HEK293 (cell line): ENCODE results near the gene RHOV.
A peak's percentile ranks its signal among the peaks of the same experiment; 100 is the strongest.

Experiments
- ATF2 ChIP-seq: fragments of 450-650 bp; formaldehyde crosslinking; IDR thresholded peaks from 2 replicates; pipeline ENCODE4 v1.5.1; 2016; ENCODE audit warnings: missing biosample characterization, missing genetic modification characterization, low read depth
- ELK4 ChIP-seq: IDR thresholded peaks from 2 replicates; pipeline ENCODE4 v1.6.1; 2011; ENCODE audit warnings: mild to moderate bottlenecking, low read depth, low read length, borderline replicate concordance
- HOXC10 ChIP-seq: sonication (generic); formaldehyde crosslinking; IDR thresholded peaks from 2 replicates; pipeline ENCODE4 v1.8.1; 2023; ENCODE audit warnings: mild to moderate bottlenecking, missing genetic modification reagents
- INSM2 ChIP-seq: fragments of 450-650 bp; formaldehyde crosslinking; IDR thresholded peaks from 2 replicates; pipeline ENCODE4 v1.5.1; 2016; ENCODE audit warnings: missing biosample characterization, missing genetic modification characterization
- OVOL3 ChIP-seq: fragments of 450-650 bp; formaldehyde crosslinking; IDR thresholded peaks from 2 replicates; pipeline ENCODE4 v1.5.1; 2016; ENCODE audit warnings: missing biosample characterization, missing genetic modification characterization
- PATZ1 ChIP-seq: fragments of 450-650 bp; formaldehyde crosslinking; IDR thresholded peaks from 2 replicates; pipeline ENCODE4 v1.5.1; 2016; ENCODE audit warnings: missing biosample characterization, missing genetic modification characterization
- SCRT1 ChIP-seq: fragments of 450-650 bp; formaldehyde crosslinking; IDR thresholded peaks from 2 replicates; pipeline ENCODE4 v1.5.1; 2016; ENCODE audit warnings: missing biosample characterization, missing genetic modification characterization, borderline replicate concordance
- SP2 ChIP-seq: fragments of 450-650 bp; formaldehyde crosslinking; IDR thresholded peaks from 2 replicates; pipeline ENCODE4 v1.5.1; 2016; ENCODE audit warnings: missing biosample characterization, missing genetic modification characterization
- SP3 ChIP-seq: fragments of 450-650 bp; formaldehyde crosslinking; IDR thresholded peaks from 2 replicates; pipeline ENCODE4 v1.5.1; 2016; ENCODE audit warnings: missing biosample characterization, missing genetic modification characterization
- WT1 ChIP-seq: fragments of 450-650 bp; formaldehyde crosslinking; IDR thresholded peaks from 2 replicates; pipeline ENCODE4 v1.5.1; 2016; ENCODE audit warnings: missing biosample characterization, missing genetic modification characterization
- ZFP3 ChIP-seq: fragments of 450-650 bp; formaldehyde crosslinking; IDR thresholded peaks from 2 replicates; pipeline ENCODE4 v1.5.1; 2016; ENCODE audit warnings: low read depth, missing biosample characterization, missing genetic modification characterization
- ZFP41 ChIP-seq: fragments of 450-650 bp; formaldehyde crosslinking; IDR thresholded peaks from 2 replicates; pipeline ENCODE4 v1.5.1; 2016; ENCODE audit warnings: missing biosample characterization, missing genetic modification characterization, borderline replicate concordance
- ZIC2 ChIP-seq: fragments of 450-650 bp; formaldehyde crosslinking; IDR thresholded peaks from 2 replicates; pipeline ENCODE4 v1.5.1; 2016; ENCODE audit warnings: missing biosample characterization, missing genetic modification characterization
- ZNF112 ChIP-seq: fragments of 450-650 bp; formaldehyde crosslinking; IDR thresholded peaks from 2 replicates; pipeline ENCODE4 v1.5.0; 2017; ENCODE audit warnings: missing biosample characterization, missing genetic modification characterization
- ZNF148 ChIP-seq: fragments of 450-650 bp; formaldehyde crosslinking; IDR thresholded peaks from 2 replicates; pipeline ENCODE4 v1.5.0; 2017; ENCODE audit warnings: missing biosample characterization, missing genetic modification characterization, borderline replicate concordance
- ZNF155 ChIP-seq: fragments of 450-650 bp; formaldehyde crosslinking; IDR thresholded peaks from 2 replicates; pipeline ENCODE4 v1.5.1; 2016; ENCODE audit warnings: missing biosample characterization, missing genetic modification characterization
- ZNF202 ChIP-seq: fragments of 450-650 bp; formaldehyde crosslinking; IDR thresholded peaks from 2 replicates; pipeline ENCODE4 v1.5.1; 2016; ENCODE audit warnings: missing biosample characterization, missing genetic modification characterization, borderline replicate concordance
- ZNF214 ChIP-seq: fragments of 450-650 bp; formaldehyde crosslinking; IDR thresholded peaks from 2 replicates; pipeline ENCODE4 v1.5.1; 2017; ENCODE audit warnings: missing biosample characterization, mild to moderate bottlenecking, missing genetic modification characterization, borderline replicate concordance
- ZNF274 ChIP-seq, 2 experiments: fragments of 200-500 bp in 1 of 2; fragments of 450-650 bp in 1 of 2; sonication (Bioruptor generic) in 1 of 2; formaldehyde crosslinking in 1 of 2; IDR thresholded peaks; 2 replicates each; pipeline versions ENCODE4 v1.5.1 to v1.6.1; 2014 to 2016; ENCODE audit warnings: borderline replicate concordance in 1 of 2, inconsistent platforms in 1 of 2, low read length in 1 of 2, missing biosample characterization in 1 of 2, missing genetic modification characterization in 1 of 2
- ZNF335 ChIP-seq: fragments of 450-650 bp; formaldehyde crosslinking; conservative IDR thresholded peaks from 2 replicates; pipeline ENCODE4 v1.5.1; 2016; ENCODE audit warnings: missing biosample characterization, missing genetic modification characterization
- ZNF366 ChIP-seq: fragments of 450-650 bp; formaldehyde crosslinking; conservative IDR thresholded peaks from 2 replicates; pipeline ENCODE4 v1.5.1; 2016; ENCODE audit warnings: missing biosample characterization, missing genetic modification characterization
- ZNF48 ChIP-seq: fragments of 450-650 bp; formaldehyde crosslinking; IDR thresholded peaks from 2 replicates; pipeline ENCODE4 v1.5.1; 2016; ENCODE audit warnings: missing biosample characterization, missing genetic modification characterization
- ZNF510 ChIP-seq: fragments of 450-650 bp; formaldehyde crosslinking; IDR thresholded peaks from 2 replicates; pipeline ENCODE4 v1.5.1; 2018; ENCODE audit warnings: mild to moderate bottlenecking, missing genetic modification characterization, missing biosample characterization; ENCODE audit not compliant: insufficient replicate concordance
- ZNF514 ChIP-seq: fragments of 450-650 bp; formaldehyde crosslinking; IDR thresholded peaks from 2 replicates; pipeline ENCODE4 v1.5.1; 2016; ENCODE audit warnings: missing biosample characterization, missing genetic modification characterization
- ZNF610 ChIP-seq: fragments of 450-650 bp; formaldehyde crosslinking; IDR thresholded peaks from 2 replicates; pipeline ENCODE4 v1.5.1; 2016; ENCODE audit warnings: missing biosample characterization, missing genetic modification characterization, borderline replicate concordance
- ZNF621 ChIP-seq: fragments of 450-650 bp; formaldehyde crosslinking; IDR thresholded peaks from 2 replicates; pipeline ENCODE4 v1.5.1; 2017; ENCODE audit warnings: missing biosample characterization, missing genetic modification characterization
- ZNF654 ChIP-seq: fragments of 450-650 bp; formaldehyde crosslinking; IDR thresholded peaks from 2 replicates; pipeline ENCODE4 v1.5.1; 2016; ENCODE audit warnings: low read depth, missing biosample characterization, missing genetic modification characterization
- ZNF76 ChIP-seq: fragments of 450-650 bp; formaldehyde crosslinking; IDR thresholded peaks from 2 replicates; pipeline ENCODE4; 2016; ENCODE audit warnings: low read depth, missing biosample characterization, missing genetic modification characterization, borderline replicate concordance
- ZXDB ChIP-seq: fragments of 450-650 bp; formaldehyde crosslinking; IDR thresholded peaks from 2 replicates; pipeline ENCODE4 v1.5.1; 2016; ENCODE audit warnings: missing biosample characterization, missing genetic modification characterization

The RHOV gene

GRCh38 chr15:40894681-40895448 lies 20.8 kb upstream of the RHOV start (continued):
- TF ChIP-seq ATF2 (no peak), ZNF514 (tag by site-specific recombination) (no peak), ZNF335 (peak; percentile 81), ZNF510 (no peak), ZNF202 (tag by site-specific recombination) (no peak), ZNF610 (no peak), ZNF155 (tag by site-specific recombination) (no peak), WT1 (tag by site-specific recombination) (no peak), OVOL3 (tag by site-specific recombination) (no peak), ZNF214 (tag by site-specific recombination) (no peak), ZNF654 (tag by site-specific recombination) (no peak), SCRT1 (tag by site-specific recombination) (no peak), ELK4 (no peak), ZNF621 (tag by site-specific recombination) (no peak), ZNF76 (tag by site-specific recombination) (peak; percentile 66; the same call in 1 of the 2 replicates), HOXC10 (CRISPR knock-in tag) (no peak), ZNF366 (no peak), ZFP41 (no peak), ZNF274 (IDR thresholded peaks at IDR 0.05; ENCODE audit: low read length) (no peak), ZNF274 (tag by site-specific recombination; IDR thresholded peaks at IDR 0.05; ENCODE audit: borderline replicate concordance) (no peak), ZNF148 (tag by site-specific recombination) (no peak), ZNF48 (tag by site-specific recombination) (no peak), ZXDB (tag by site-specific recombination) (no peak), PATZ1 (tag by site-specific recombination) (no peak; the same call in 1 of the 2 replicates), SP3 (0 out of 2 replicates have a peak, but pooled peaks have one; percentile 25), INSM2 (no peak), ZIC2 (tag by site-specific recombination) (peak; percentile 34; the same call in 1 of the 2 replicates), ZNF112 (tag by site-specific recombination) (no peak), SP2 (tag by site-specific recombination) (peak; percentile 23), ZFP3 (no peak)
